HG03064 (cell line): Measurements from ENCODE around the gene FOXD2.
"Not testable (repeated sequence)": the region's sequence is repeated elsewhere in the genome, so short reads cannot be mapped to it uniquely, and the experiment has no call there.

ENCODE experiments used
- ATAC-seq: cut with Tn5 transposase; IDR thresholded peaks from one replicate; pipeline ENCODE4 v1.9.1; 2021; ENCODE audit warnings: low read depth; ENCODE audit not compliant: unreplicated experiment

The FOXD2 gene

GRCh38 chr1:47439017-47439818 lies 1.4 kb downstream of the FOXD2 start:
- ATAC-seq: no peak

- no peak for ATAC-seq
These were observed 2.2 kb downstream of the FOXD2 start for GRCh38 chr1:47439819-47440598.

- no peak for ATAC-seq
These were observed 2.8 kb downstream of the FOXD2 start for GRCh38 chr1:47440599-47441081.

- no peak for ATAC-seq
These were observed 3.7 kb downstream of the FOXD2 start for GRCh38 chr1:47441450-47442106.

GRCh38 chr1:47442202-47442601 lies 4.4 kb downstream of the FOXD2 start:
- ATAC-seq: no peak

GRCh38 chr1:47442842-47443529 lies 5.1 kb downstream of the FOXD2 start:
- no peak for ATAC-seq

- ATAC-seq: no peak
These were observed 5.9 kb downstream of the FOXD2 start for GRCh38 chr1:47443530-47444296.

- no peak for ATAC-seq
These were observed 6.4 kb downstream of the FOXD2 start for GRCh38 chr1:47444297-47444561.

GRCh38 chr1:47444562-47445465 lies 7.0 kb downstream of the FOXD2 start:
- no peak for ATAC-seq

- no peak for ATAC-seq
These were observed 8.1 kb downstream of the FOXD2 start for GRCh38 chr1:47445823-47446550.

GRCh38 chr1:47448462-47449222 lies 10.8 kb downstream of the FOXD2 start:
- ATAC-seq: no peak

- no peak for ATAC-seq
These were observed 12.1 kb downstream of the FOXD2 start for GRCh38 chr1:47449822-47450552.

GRCh38 chr1:47450606-47451005 lies 12.8 kb downstream of the FOXD2 start:
- ATAC-seq: no peak

- no peak for ATAC-seq
These were observed 14.6 kb downstream of the FOXD2 start for GRCh38 chr1:47452426-47452825.

- ATAC-seq: not testable (repeated sequence)
These were observed 16.1 kb downstream of the FOXD2 start for GRCh38 chr1:47453910-47454309.

- no peak for ATAC-seq
These were observed 18.4 kb downstream of the FOXD2 start for GRCh38 chr1:47456250-47456649.

- not testable (repeated sequence) for ATAC-seq
These were observed 19.7 kb downstream of the FOXD2 start for GRCh38 chr1:47457547-47457946.
